ENCODE measurements around the gene KCNQ1OT1.

The KCNQ1OT1 gene

GRCh38 chr11:2699531-2700414 is at the start of gene KCNQ1OT1:
Gene KCNQ1OT1, minus strand, starts transcription at chr11:2699994.
- DNase-seq = peak; percentile 67

GRCh38 chr11:2748814-2749554 is 49.2 kb upstream of the KCNQ1OT1 start:
- DNase-seq = no peak

GRCh38 chr11:2748061-2748813 is 48.4 kb upstream of the KCNQ1OT1 start:
- no peak for DNase-seq

GRCh38 chr11:2747248-2748027 is 47.6 kb upstream of the KCNQ1OT1 start:
- no peak for DNase-seq

GRCh38 chr11:2746401-2747247 is 46.8 kb upstream of the KCNQ1OT1 start:
- DNase-seq = no peak

GRCh38 chr11:2745511-2745910 is 45.7 kb upstream of the KCNQ1OT1 start:
- DNase-seq = no peak

GRCh38 chr11:2744166-2744565 is 44.4 kb upstream of the KCNQ1OT1 start:
- no peak for DNase-seq

GRCh38 chr11:2743427-2744110 is 43.8 kb upstream of the KCNQ1OT1 start:
- DNase-seq = no peak

GRCh38 chr11:2742611-2743426 is 43.0 kb upstream of the KCNQ1OT1 start:
- no peak for DNase-seq

GRCh38 chr11:2742201-2742600 is 42.4 kb upstream of the KCNQ1OT1 start:
- DNase-seq = no peak

- no peak for DNase-seq
Observed at GRCh38 chr11:2741377-2742131, 41.8 kb upstream of the KCNQ1OT1 start.

GRCh38 chr11:2741006-2741376 is 41.2 kb upstream of the KCNQ1OT1 start:
- DNase-seq = no peak

GRCh38 chr11:2740275-2740940 is 40.6 kb upstream of the KCNQ1OT1 start:
- DNase-seq = no peak

- DNase-seq = no peak
Observed at GRCh38 chr11:2739531-2740274, 39.9 kb upstream of the KCNQ1OT1 start.

- DNase-seq = no peak
Observed at GRCh38 chr11:2738551-2739431, 39.0 kb upstream of the KCNQ1OT1 start.

GRCh38 chr11:2737866-2738265 is 38.1 kb upstream of the KCNQ1OT1 start:
- DNase-seq = no peak

- DNase-seq = no peak
Observed at GRCh38 chr11:2737226-2737590, 37.4 kb upstream of the KCNQ1OT1 start.

Data from NCI-H2029 treated with DMSO at 0.1 percent for 48 hours (cell line).